A673 (cell line): ENCODE data around the gene HACD1. TPM values are rescaled to one million over a fixed set of nuclear protein-coding genes. Genes with fewer than 3 reads are reported as not detected.

Source experiments
- BruUV-seq: library from RNA; stranded (reverse); fragments of 400-500 nt; replicated peaks from 2 replicates; lab custom pipeline; 2021; lab: Mats Ljungman, UMichigan
- CTCF ChIA-PET: fragments of 300-600 bp; sonication (Branson Sonifier 250); formaldehyde crosslinking; loops from one replicate; lab custom pipeline; 2022; ENCODE audit warnings: antibody characterized with exemption; lab: Charles Lee
- POLR2A ChIA-PET: fragments of 300-600 bp; sonication (Branson Sonifier 250); formaldehyde crosslinking; loops from one replicate; lab custom pipeline; 2022; ENCODE audit warnings: antibody characterized with exemption; ENCODE audit not compliant: low non-redundant PET; lab: Charles Lee
- DNase-seq: peaks from one replicate; pipeline ENCODE4 v3.0.0-alpha.2; 2015; ENCODE audit warnings: low spot score
- H3K27ac ChIP-seq: fragments of 200-600 bp; sonication (generic); 2 replicates; pipeline ENCODE4 v1.5.1; 2016; ENCODE audit warnings: mixed run types, low read depth, mild to moderate bottlenecking, mixed read lengths, antibody characterized with exemption, low read length; ENCODE audit not compliant: poor library complexity, severe bottlenecking
- H3K27me3 ChIP-seq: fragments of 200-600 bp; sonication (generic); replicated peaks from 2 replicates; pipeline ENCODE4 v1.6.1; 2017; ENCODE audit warnings: mixed run types, low read depth, mild to moderate bottlenecking, mixed read lengths, antibody characterized with exemption, low read length; ENCODE audit not compliant: insufficient read depth, poor library complexity
- H3K36me3 ChIP-seq: fragments of 200-600 bp; sonication (generic); 2 replicates; pipeline ENCODE4 v1.6.1; 2016; ENCODE audit warnings: mixed run types, mild to moderate bottlenecking, mixed read lengths, antibody characterized with exemption, low read length; ENCODE audit not compliant: insufficient read depth, poor library complexity, severe bottlenecking
- H3K4me1 ChIP-seq: fragments of 200-600 bp; sonication (generic); 2 replicates; pipeline ENCODE4 v1.6.1; 2017; ENCODE audit warnings: mixed run types, mild to moderate bottlenecking, mixed read lengths, antibody characterized with exemption, low read length; ENCODE audit not compliant: insufficient read depth, poor library complexity, severe bottlenecking
- H3K4me3 ChIP-seq: fragments of 200-600 bp; sonication (generic); 2 replicates; pipeline ENCODE4 v1.5.1; 2016; ENCODE audit warnings: low read depth, mixed run types, mild to moderate bottlenecking, mixed read lengths, low read length; ENCODE audit not compliant: poor library complexity, severe bottlenecking
- H3K9me3 ChIP-seq: fragments of 200-600 bp; sonication (generic); 2 replicates; pipeline ENCODE4 v1.6.1; 2016; ENCODE audit warnings: mixed run types, low read depth, mild to moderate bottlenecking, mixed read lengths, antibody characterized with exemption, low read length; ENCODE audit not compliant: poor library complexity, severe bottlenecking
- EZH2 ChIP-seq: fragments of 200-600 bp; sonication (generic); IDR thresholded peaks from 2 replicates; pipeline ENCODE4 v1.6.1; 2017; ENCODE audit warnings: borderline replicate concordance, low read depth, mild to moderate bottlenecking, mixed read lengths, antibody characterized with exemption, low read length; ENCODE audit not compliant: poor library complexity, severe bottlenecking
- intact Hi-C: fragments of 100-400 bp; cut with micrococcal nuclease; formaldehyde crosslinking; loops from one replicate; pipeline ENCODE4 v1.10.0; 2022; ENCODE audit not compliant: unreplicated experiment
- total RNA-seq: library from RNA; stranded (reverse); gene quantifications from 2 replicates; pipeline ENCODE4 v1.2.3, GENCODE V29; 2021
- TF ChIP-seq, protein P1 (sequence below): fragments of 300-800, 200-600 bp; sonication (generic); conservative IDR thresholded peaks from 2 replicates; pipeline ENCODE4 v1.5.1; 2017; ENCODE audit warnings: low read depth, mild to moderate bottlenecking, antibody characterized with exemption, low read length, moderate library complexity, mixed read lengths

Gene HACD1
- total RNA-seq, 1 experiment from 2014 or later: 14.1 TPM

DNA sequence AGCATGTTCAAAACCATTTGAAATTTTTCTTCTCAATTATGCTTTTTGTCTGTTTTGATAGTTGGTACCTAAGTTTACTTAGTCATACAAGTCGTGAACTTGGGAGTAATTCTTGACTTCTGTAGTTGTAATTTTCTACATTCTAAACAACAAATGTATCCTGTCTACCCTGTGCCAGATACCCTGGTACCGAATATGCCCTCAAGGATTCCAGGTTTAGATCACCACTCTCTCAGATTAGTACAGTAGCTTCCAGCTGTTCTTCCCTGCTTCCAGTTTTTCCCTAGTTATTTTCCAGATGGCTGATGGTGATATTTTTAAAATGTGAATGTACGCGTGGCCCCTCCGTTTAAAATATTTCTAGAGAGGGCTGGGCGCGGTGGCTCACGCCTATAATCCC lies 33.2 kb upstream of the HACD1 start:
- BruUV-seq: no TSS peak
- POLR2A ChIA-PET: no interaction called here
- Histone ChIP-seq H3K9me3 (peaks cover 9% of the 10 kb centered on the region), H3K36me3 (peaks cover 7% of the 10 kb centered on the region), H3K27me3 (no peaks in the 10 kb centered on the region), H3K27ac (no peak overlapping the region), H3K4me1 (peaks cover 14% of the 10 kb centered on the region), H3K4me3 (no peak overlapping the region)
- CTCF ChIA-PET: no interaction called here
- intact Hi-C loops: no loop called here
- TF ChIP-seq, protein P1, sequence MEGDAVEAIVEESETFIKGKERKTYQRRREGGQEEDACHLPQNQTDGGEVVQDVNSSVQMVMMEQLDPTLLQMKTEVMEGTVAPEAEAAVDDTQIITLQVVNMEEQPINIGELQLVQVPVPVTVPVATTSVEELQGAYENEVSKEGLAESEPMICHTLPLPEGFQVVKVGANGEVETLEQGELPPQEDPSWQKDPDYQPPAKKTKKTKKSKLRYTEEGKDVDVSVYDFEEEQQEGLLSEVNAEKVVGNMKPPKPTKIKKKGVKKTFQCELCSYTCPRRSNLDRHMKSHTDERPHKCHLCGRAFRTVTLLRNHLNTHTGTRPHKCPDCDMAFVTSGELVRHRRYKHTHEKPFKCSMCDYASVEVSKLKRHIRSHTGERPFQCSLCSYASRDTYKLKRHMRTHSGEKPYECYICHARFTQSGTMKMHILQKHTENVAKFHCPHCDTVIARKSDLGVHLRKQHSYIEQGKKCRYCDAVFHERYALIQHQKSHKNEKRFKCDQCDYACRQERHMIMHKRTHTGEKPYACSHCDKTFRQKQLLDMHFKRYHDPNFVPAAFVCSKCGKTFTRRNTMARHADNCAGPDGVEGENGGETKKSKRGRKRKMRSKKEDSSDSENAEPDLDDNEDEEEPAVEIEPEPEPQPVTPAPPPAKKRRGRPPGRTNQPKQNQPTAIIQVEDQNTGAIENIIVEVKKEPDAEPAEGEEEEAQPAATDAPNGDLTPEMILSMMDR: no peak
- no peak for TF ChIP-seq EZH2
- DNase-seq: no peak

DNA sequence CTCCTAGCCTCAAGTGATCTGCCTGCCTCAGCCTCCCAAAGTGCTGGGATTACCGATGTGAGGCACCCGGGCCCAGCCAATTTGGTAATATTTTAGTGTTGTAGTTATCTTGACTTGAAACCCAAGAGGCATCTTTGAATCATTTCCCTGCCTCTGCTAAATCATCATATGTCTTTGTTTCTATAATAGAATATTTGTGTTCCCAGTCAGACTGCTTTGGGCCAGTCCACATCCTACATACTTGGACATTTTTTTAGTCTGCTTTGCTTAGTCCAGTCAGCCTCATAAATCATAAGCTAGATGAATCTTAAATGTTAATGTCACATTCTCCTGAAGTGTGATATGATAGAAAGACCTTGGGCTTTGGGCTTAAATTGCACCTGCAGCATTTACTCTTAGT lies 32.7 kb upstream of the HACD1 start:
- no peak overlapping the region for H3K4me3 ChIP-seq
- H3K4me1 ChIP-seq: peaks cover 19% of the 10 kb centered on the region
- ChIA-PET POLR2A (no interaction called here), CTCF (no interaction called here)
- peaks cover 9% of the 10 kb centered on the region for H3K9me3 ChIP-seq
- intact Hi-C loops: no loop called here
- no TSS peak for BruUV-seq
- no peak for DNase-seq
- peaks cover 7% of the 10 kb centered on the region for H3K36me3 ChIP-seq
- TF ChIP-seq EZH2: no peak
- TF ChIP-seq, protein P1: no peak
- no peaks in the 10 kb centered on the region for H3K27me3 ChIP-seq
- no peak overlapping the region for H3K27ac ChIP-seq

DNA sequence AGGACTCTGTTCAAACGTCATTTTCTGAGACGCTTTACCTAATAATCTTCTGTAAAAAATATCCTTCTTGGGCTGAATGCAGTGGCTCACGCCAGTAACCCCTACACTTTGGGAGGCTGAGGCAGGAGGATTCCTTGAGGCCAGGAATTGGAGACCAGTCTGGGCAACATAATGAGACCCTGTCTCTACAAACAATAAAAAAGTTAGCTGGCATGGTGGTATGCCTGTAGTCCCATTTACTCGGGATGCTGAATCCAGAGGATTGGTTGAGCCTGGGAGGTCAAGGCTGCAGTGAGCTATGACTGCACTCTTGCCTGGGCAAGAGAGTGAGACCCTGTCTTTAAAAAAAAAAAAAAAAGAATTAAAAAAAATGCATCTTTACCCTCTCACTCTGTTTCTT lies 31.9 kb upstream of the HACD1 start:
- Histone ChIP-seq H3K9me3 (peaks cover 9% of the 10 kb centered on the region), H3K27ac (no peak overlapping the region), H3K36me3 (peaks cover 7% of the 10 kb centered on the region), H3K4me3 (no peak overlapping the region), H3K4me1 (peaks cover 19% of the 10 kb centered on the region), H3K27me3 (no peaks in the 10 kb centered on the region)
- no TSS peak for BruUV-seq
- TF ChIP-seq, protein P1: no peak
- no peak for TF ChIP-seq EZH2
- CTCF ChIA-PET: no interaction called here
- intact Hi-C loops: no loop called here
- DNase-seq: no peak
- POLR2A ChIA-PET: no interaction called here
